HEK293T (cell line): ENCODE measurements around the gene C1orf105.

Experiments used
- CTCF ChIA-PET: fragments of 350-600 bp; formaldehyde crosslinking; extraction: SDS; loops from one replicate; lab custom pipeline; 2021; ENCODE audit warnings: antibody characterized with exemption, inconsistent platforms; lab: Yijun Ruan, JAX
- POLR2A ChIA-PET: fragments of 350-600 bp; formaldehyde crosslinking; extraction: SDS; loops from one replicate; lab custom pipeline; 2020; ENCODE audit warnings: antibody characterized with exemption, inconsistent platforms; lab: Yijun Ruan, JAX
- DNase-seq: peaks from one replicate; pipeline ENCODE4 v3.0.0; 2012; ENCODE audit warnings: mixed read lengths; ENCODE audit errors: extremely low spot score
- ARNT ChIP-seq: fragments of 450-650 bp; IDR thresholded peaks from 2 replicates; pipeline ENCODE4 v1.6.1; 2017; ENCODE audit warnings: mild to moderate bottlenecking
- BHLHE40 ChIP-seq: fragments of 450-650 bp; IDR thresholded peaks from 2 replicates; pipeline ENCODE4 v1.6.1; 2016; ENCODE audit warnings: mild to moderate bottlenecking, moderate library complexity, borderline replicate concordance
- CTBP1 ChIP-seq: fragments of 450-650 bp; IDR thresholded peaks from 2 replicates; pipeline ENCODE4 v1.6.1; 2016; ENCODE audit warnings: borderline replicate concordance
- ELF4 ChIP-seq: fragments of 450-650 bp; IDR thresholded peaks from 2 replicates; pipeline ENCODE4 v1.6.1; 2017; ENCODE audit warnings: antibody characterized with exemption
- FOXA1 ChIP-seq: fragments of 450-650 bp; IDR thresholded peaks from 2 replicates; pipeline ENCODE4 v1.6.1; 2016; ENCODE audit warnings: mild to moderate bottlenecking
- FOXK2 ChIP-seq: fragments of 450-650 bp; IDR thresholded peaks from 2 replicates; pipeline ENCODE4 v1.6.1; 2016; ENCODE audit warnings: mild to moderate bottlenecking
- FOXM1 ChIP-seq: fragments of 450-650 bp; IDR thresholded peaks from 2 replicates; pipeline ENCODE4 v1.6.1; 2017; ENCODE audit warnings: mild to moderate bottlenecking, borderline replicate concordance
- HDGF ChIP-seq: fragments of 450-650 bp; IDR thresholded peaks from 2 replicates; pipeline ENCODE4 v1.6.1; 2017; ENCODE audit warnings: antibody characterized with exemption, borderline replicate concordance
- L3MBTL2 ChIP-seq: fragments of 450-650 bp; conservative IDR thresholded peaks from 2 replicates; pipeline ENCODE4 v1.6.1; 2016; ENCODE audit warnings: mild to moderate bottlenecking
- LEF1 ChIP-seq: fragments of 450-650 bp; IDR thresholded peaks from 2 replicates; pipeline ENCODE4 v1.6.1; 2017; ENCODE audit warnings: mild to moderate bottlenecking, borderline replicate concordance
- NFRKB ChIP-seq: fragments of 450-650 bp; IDR thresholded peaks from 2 replicates; pipeline ENCODE4 v1.6.1; 2016; ENCODE audit warnings: mild to moderate bottlenecking, moderate library complexity
- PKNOX1 ChIP-seq: fragments of 450-650 bp; IDR thresholded peaks from 2 replicates; pipeline ENCODE4 v1.6.1; 2016
- SP1 ChIP-seq: fragments of 450-650 bp; IDR thresholded peaks from 2 replicates; pipeline ENCODE4 v1.6.1; 2017
- SUZ12 ChIP-seq: fragments of 450-650 bp; IDR thresholded peaks from 2 replicates; pipeline ENCODE4 v1.6.1; 2016; ENCODE audit warnings: mild to moderate bottlenecking
- TARDBP ChIP-seq: fragments of 450-650 bp; IDR thresholded peaks from 2 replicates; pipeline ENCODE4 v1.6.1; 2016
- ZNF384 ChIP-seq: fragments of 450-650 bp; IDR thresholded peaks from 2 replicates; pipeline ENCODE4 v1.6.1; 2016

C1orf105 gene

GRCh38 chr1:172498857-172499256 is 78.4 kb downstream of the C1orf105 start:
- TF ChIP-seq ELF4: no peak
- no peak for TF ChIP-seq FOXM1
- no peak for TF ChIP-seq TARDBP
- TF ChIP-seq PKNOX1: no peak
- ChIA-PET CTCF (no interaction called here), POLR2A (no interaction called here)
- no peak for DNase-seq

- DNase-seq: no peak
- CTCF ChIA-PET: no interaction called here
- POLR2A ChIA-PET: no interaction called here
- TF ChIP-seq ARNT (no peak), TARDBP (no peak), HDGF (no peak), L3MBTL2 (no peak), FOXA1 (no peak), LEF1 (no peak), SUZ12 (no peak), ELF4 (no peak), ZNF384 (no peak), CTBP1 (no peak)
These were observed 79.2 kb downstream of the C1orf105 start for GRCh38 chr1:172499636-172500141.

- no peak for TF ChIP-seq FOXK2
- TF ChIP-seq PKNOX1: no peak
- no peak for TF ChIP-seq FOXA1
- no peak for TF ChIP-seq SUZ12
- no peak for TF ChIP-seq ELF4
- no peak for TF ChIP-seq BHLHE40
- TF ChIP-seq SP1: no peak
- no peak for TF ChIP-seq ZNF384
- TF ChIP-seq L3MBTL2: no peak
- no peak for TF ChIP-seq FOXM1
- no peak for TF ChIP-seq NFRKB
- no peak for TF ChIP-seq LEF1
- no peak for TF ChIP-seq CTBP1
- no peak for TF ChIP-seq ARNT
- no peak for TF ChIP-seq TARDBP
- TF ChIP-seq HDGF: no peak
- ChIA-PET CTCF (no interaction called here), POLR2A (no interaction called here)
- DNase-seq: no peak
These were observed 79.7 kb downstream of the C1orf105 start for GRCh38 chr1:172500207-172500606.

- DNase-seq: no peak
- ChIA-PET POLR2A (no interaction called here), CTCF (no interaction called here)
- TF ChIP-seq ZNF384 (no peak), HDGF (no peak), FOXM1 (no peak), TARDBP (no peak), L3MBTL2 (no peak), BHLHE40 (no peak), PKNOX1 (no peak), NFRKB (no peak), FOXA1 (no peak), SP1 (no peak), ARNT (no peak), ELF4 (no peak), CTBP1 (no peak), SUZ12 (no peak), LEF1 (no peak)
These were observed 87.3 kb downstream of the C1orf105 start for GRCh38 chr1:172507741-172508140.

- TF ChIP-seq TARDBP: no peak
- no peak for TF ChIP-seq FOXM1
- TF ChIP-seq FOXK2: no peak
- TF ChIP-seq LEF1: no peak
- TF ChIP-seq NFRKB: no peak
- TF ChIP-seq ELF4: no peak
- TF ChIP-seq L3MBTL2: no peak
- no peak for TF ChIP-seq ZNF384
- ChIA-PET POLR2A (interaction anchor here (1.9 kb wide), 1 partner anchor 22 kb away, joined by 4 read pairs; no protein-coding TSS in a partner anchor), CTCF (no interaction called here)
- no peak for DNase-seq
These were observed 90.0 kb downstream of the C1orf105 start for GRCh38 chr1:172510479-172510878.

- CTCF ChIA-PET: no interaction called here
- no peak for DNase-seq
- TF ChIP-seq BHLHE40: no peak
- no peak for TF ChIP-seq ELF4
- POLR2A ChIA-PET: no interaction called here
These were observed 92.1 kb downstream of the C1orf105 start for GRCh38 chr1:172512591-172512990.

GRCh38 chr1:172513479-172513878 is 93.0 kb downstream of the C1orf105 start:
- no peak for DNase-seq
- POLR2A ChIA-PET: no interaction called here

More at GRCh38 chr1:172513479-172513878, 93.0 kb downstream of the C1orf105 start:
- TF ChIP-seq LEF1 (no peak), TARDBP (no peak), CTBP1 (no peak), ARNT (no peak), ELF4 (no peak), ZNF384 (no peak), HDGF (no peak), PKNOX1 (no peak), FOXK2 (no peak), SP1 (no peak), FOXA1 (no peak), NFRKB (no peak), L3MBTL2 (no peak), SUZ12 (no peak), FOXM1 (no peak), BHLHE40 (no peak)
- CTCF ChIA-PET: no interaction called here
